NCI-H2107 treated with DMSO at 0.1 percent for 48 hours (cell line): ENCODE data around the gene TTPAL.

Source experiments
- DNase-seq: peaks from one replicate; lab custom pipeline; 2025; ENCODE audit not compliant: unreplicated experiment; lab: John Stamatoyannopoulos, UW

TTPAL gene

GRCh38 chr20:44533928-44534327 lies 58.3 kb downstream of the TTPAL start:
- no peak for DNase-seq

GRCh38 chr20:44536175-44536574 lies 60.5 kb downstream of the TTPAL start:
- no peak for DNase-seq

- DNase-seq = no peak
Observed at GRCh38 chr20:44537993-44538392, 62.3 kb downstream of the TTPAL start.

- DNase-seq = no peak
Observed at GRCh38 chr20:44540834-44541233, 65.2 kb downstream of the TTPAL start.

- DNase-seq = no peak
Observed at GRCh38 chr20:44541992-44542391, 66.3 kb downstream of the TTPAL start.

- DNase-seq = no peak
Observed at GRCh38 chr20:44542890-44543289, 67.2 kb downstream of the TTPAL start.

- DNase-seq = no peak
Observed at GRCh38 chr20:44543358-44543757, 67.7 kb downstream of the TTPAL start.
